Caco-2 (cell line): ENCODE measurements around the gene SLC25A53. TPM values are rescaled to one million over a fixed set of nuclear protein-coding genes. Genes with fewer than 3 reads are reported as not detected.
A peak's percentile ranks its signal among the peaks of the same experiment; 100 is the strongest.

Experiments
- Bru-seq: library from RNA; stranded (reverse); fragments of 400-500 nt; gene quantifications from one replicate; lab custom pipeline; 2021; lab: Mats Ljungman, UMichigan
- BruChase-seq, 2 experiments: library from RNA; stranded (reverse); fragments of 400-500 nt; gene quantifications; one replicate each; lab custom pipeline; 2021; lab: Mats Ljungman, UMichigan
- BruUV-seq: library from RNA; stranded (reverse); fragments of 400-500 nt; replicated peaks from 2 replicates; lab custom pipeline; 2021; lab: Mats Ljungman, UMichigan
- CTCF ChIA-PET: fragments of 300-600 bp; sonication (Branson Sonifier 250); formaldehyde crosslinking; loops from one replicate; lab custom pipeline; 2022; ENCODE audit warnings: antibody characterized with exemption; lab: Charles Lee
- POLR2A ChIA-PET: fragments of 300-600 bp; sonication (Branson Sonifier 250); formaldehyde crosslinking; loops from one replicate; lab custom pipeline; 2022; ENCODE audit warnings: antibody characterized with exemption; lab: Charles Lee
- DNase-seq, 2 experiments: peaks; one replicate each; pipeline versions ENCODE4 v3.0.0 to v3.0.0-alpha.2; 2020 to 2022
- H3K27me3 ChIP-seq: replicated peaks from 2 replicates; pipeline ENCODE4 v1.6.0; 2011; ENCODE audit warnings: low read length; ENCODE audit not compliant: control insufficient read depth, insufficient read depth
- H3K36me3 ChIP-seq: 2 replicates; pipeline ENCODE4 v1.5.1; 2011; ENCODE audit warnings: low read length; ENCODE audit not compliant: control insufficient read depth, insufficient read depth
- H3K4me1 ChIP-seq: fragments of 250-450 bp; sonication (Bioruptor Pico); 2 replicates; pipeline ENCODE4 v1.5.1; 2020; ENCODE audit warnings: mild to moderate bottlenecking
- H3K4me3 ChIP-seq: 2 replicates; pipeline ENCODE4 v1.5.1; 2011; ENCODE audit warnings: low read depth, mild to moderate bottlenecking, control low read depth, low read length
- H3K9me3 ChIP-seq: fragments of 250-450 bp; sonication (Bioruptor Pico); 2 replicates; pipeline ENCODE4 v1.5.1; 2020; ENCODE audit warnings: mild to moderate bottlenecking, moderate library complexity
- H3K27ac Mint-ChIP-seq: one replicate; pipeline ENCODE4 v1.8.0; 2022; ENCODE audit warnings: mixed read lengths; ENCODE audit not compliant: unreplicated experiment
- H3K27me3 Mint-ChIP-seq: one replicate; pipeline ENCODE4 v1.8.0; 2022; ENCODE audit warnings: mixed read lengths; ENCODE audit not compliant: insufficient read depth, unreplicated experiment
- H3K36me3 Mint-ChIP-seq: one replicate; pipeline ENCODE4 v1.8.0; 2022; ENCODE audit warnings: mild to moderate bottlenecking, mixed read lengths; ENCODE audit not compliant: insufficient read depth, unreplicated experiment
- H3K4me1 Mint-ChIP-seq: one replicate; pipeline ENCODE4 v1.8.0; 2022; ENCODE audit warnings: low read depth, mixed read lengths; ENCODE audit not compliant: unreplicated experiment
- H3K4me3 Mint-ChIP-seq: one replicate; pipeline ENCODE4 v1.8.0; 2022; ENCODE audit warnings: mild to moderate bottlenecking, moderate library complexity, mixed read lengths; ENCODE audit not compliant: unreplicated experiment
- H3K9me3 Mint-ChIP-seq: one replicate; pipeline ENCODE4 v1.8.0; 2022; ENCODE audit warnings: mixed read lengths; ENCODE audit not compliant: unreplicated experiment
- CTCF ChIP-seq, 2 experiments: fragments of 200-600 bp in 1 of 2; IDR thresholded peaks; 1 replicate in 1 of 2; 2 replicates in 1 of 2; pipeline versions ENCODE4 v1.5.1 to v1.8.0; 2011 to 2022; ENCODE audit warnings: antibody characterized with exemption in 1 of 2, control low read depth in 1 of 2, inconsistent platforms in 1 of 2, low read depth in 1 of 2, low read length in 1 of 2, mild to moderate bottlenecking in 1 of 2, moderate library complexity in 1 of 2; ENCODE audit not compliant: insufficient read depth in 1 of 2, severe bottlenecking in 1 of 2, unreplicated experiment in 1 of 2
- intact Hi-C: fragments of 100-400 bp; cut with micrococcal nuclease; formaldehyde crosslinking; loops from one replicate; pipeline ENCODE4 v1.10.0; 2022; ENCODE audit not compliant: unreplicated experiment
- long read RNA-seq: library from polyadenylated mRNA; stranded (forward); transcript quantifications from one replicate; pipeline ENCODE4 v2.0.0, GENCODE V29; 2022
- total RNA-seq: library from RNA; stranded (reverse); gene quantifications from 2 replicates; pipeline ENCODE4 v1.2.3, GENCODE V29; 2022

Gene SLC25A53
- total RNA-seq (3.2 and 4.1 TPM in 2 replicates), Bru-seq, nascent RNA (percentile 53 among the genes with signal in this experiment), BruChase-seq, experiment 1, labeled RNA remaining after a 2-hour chase (percentile 58 among the genes with signal in this experiment), BruChase-seq, experiment 2, labeled RNA remaining after a 6-hour chase (percentile 61 among the genes with signal in this experiment)
- long read RNA-seq, transcript SLC25A53-201 (2 exons, 731 nt), result major isoform, 6 of 7 reads
- long read RNA-seq, partial matches to known transcripts, result 0 of 7 reads
- long read RNA-seq, other reads (novel, unspliced or antisense), result 1 of 7 reads

- H3K27me3 ChIP-seq, result no peaks in the 10 kb centered on the region
- Mint-ChIP-seq H3K4me1 (no peaks in the 10 kb centered on the region), H3K27ac (peak within 1 kb of the TSS; percentile 98), H3K9me3 (no peaks in the 10 kb centered on the region), H3K27me3 (no peaks in the 10 kb centered on the region), H3K36me3 (peaks cover 9% of the 10 kb centered on the region), H3K4me3 (peak within 1 kb of the TSS; percentile 93)
- peak; percentile 79 to 85 for DNase-seq
- ChIA-PET CTCF (interaction anchor here (0.7 to 0.8 kb wide), 2 partner anchors 9 to 10 kb away, joined by 3 read pairs; partner anchors contain the start of gene FAM199X), POLR2A (interaction anchor here (1.4 kb wide), 1 partner anchor 9 kb away, joined by 5 read pairs; the partner anchor contains the start of gene FAM199X)
- H3K36me3 ChIP-seq, result no peaks in the 10 kb centered on the region
- TF ChIP-seq CTCF (IDR thresholded peaks at IDR 0.05; ENCODE audit: insufficient read depth in 1 of 2, low read depth in 1 of 2, low read length in 1 of 2, severe bottlenecking in 1 of 2, unreplicated experiment in 1 of 2), result no peak
- H3K4me3 ChIP-seq, result peak within 1 kb of the TSS; percentile 72
- intact Hi-C loops, result no loop called here
- no peaks in the 10 kb centered on the region for H3K9me3 ChIP-seq
- H3K4me1 ChIP-seq, result no peaks in the 10 kb centered on the region
- BruUV-seq, result TSS peak; percentile 91
Observed at GRCh38 chrX:104156630-104157529, at the start of gene SLC25A53. TSS of gene SLC25A53 (minus strand) at chrX:104157009. CDS start at chrX:104105257, 51,752 bp downstream.

- Histone ChIP-seq H3K27me3 (no peaks in the 10 kb centered on the region), H3K4me1 (no peaks in the 10 kb centered on the region), H3K36me3 (no peaks in the 10 kb centered on the region), H3K4me3 (no peak overlapping the region), H3K9me3 (no peaks in the 10 kb centered on the region)
- no peak overlapping the region for H3K27ac Mint-ChIP-seq
- no peak for TF ChIP-seq CTCF (IDR thresholded peaks at IDR 0.05; ENCODE audit: insufficient read depth in 1 of 2, low read depth in 1 of 2, low read length in 1 of 2, severe bottlenecking in 1 of 2, unreplicated experiment in 1 of 2)
- H3K4me3 Mint-ChIP-seq, result no peak overlapping the region
- DNase-seq, result no peak
- H3K9me3 Mint-ChIP-seq, result no peaks in the 10 kb centered on the region
- no peaks in the 10 kb centered on the region for H3K4me1 Mint-ChIP-seq
- intact Hi-C loops, result no loop called here
- ChIA-PET POLR2A (no interaction called here), CTCF (no interaction called here)
- H3K36me3 Mint-ChIP-seq, result no peaks in the 10 kb centered on the region
- no TSS peak for BruUV-seq
- no peaks in the 10 kb centered on the region for H3K27me3 Mint-ChIP-seq
Observed at GRCh38 chrX:104205548-104205947, 48.7 kb upstream of the SLC25A53 start.

GRCh38 chrX:104195489-104196084 is 38.8 kb upstream of the SLC25A53 start:
- H3K36me3 ChIP-seq, result no peaks in the 10 kb centered on the region
- Mint-ChIP-seq H3K27me3 (no peaks in the 10 kb centered on the region), H3K9me3 (no peaks in the 10 kb centered on the region), H3K4me1 (no peaks in the 10 kb centered on the region), H3K36me3 (peaks cover 6% of the 10 kb centered on the region), H3K27ac (no peak overlapping the region), H3K4me3 (no peak overlapping the region)
- H3K4me3 ChIP-seq, result no peak overlapping the region
- intact Hi-C loops, result loop anchor here (1.0 to 10.0 kb wide), 2 partner anchors 76 to 149 kb away; no protein-coding TSS in a partner anchor
- no TSS peak for BruUV-seq
- POLR2A ChIA-PET, result no interaction called here
- H3K9me3 ChIP-seq, result no peaks in the 10 kb centered on the region
- CTCF ChIA-PET, result interaction anchor here (0.9 to 1.1 kb wide), 2 partner anchors 28 to 75 kb away, joined by 4 to 8 read pairs; no protein-coding TSS in a partner anchor
- no peaks in the 10 kb centered on the region for H3K4me1 ChIP-seq
- peak; percentile 36 to 48 for TF ChIP-seq CTCF (IDR thresholded peaks at IDR 0.05; ENCODE audit: insufficient read depth in 1 of 2, low read depth in 1 of 2, low read length in 1 of 2, severe bottlenecking in 1 of 2, unreplicated experiment in 1 of 2)
- H3K27me3 ChIP-seq, result no peaks in the 10 kb centered on the region
- DNase-seq, result peak in 1 of 2 experiments; percentile 16
